ENCODE data around the gene FSTL4. TPM values are rescaled to one million over a fixed set of nuclear protein-coding genes. Genes with fewer than 3 reads are reported as not detected.
A peak's percentile ranks its signal among the peaks of the same experiment; 100 is the strongest.

FSTL4 gene
- total RNA-seq, 1 donor from 2014 or later, result 0.20 TPM

DNA sequence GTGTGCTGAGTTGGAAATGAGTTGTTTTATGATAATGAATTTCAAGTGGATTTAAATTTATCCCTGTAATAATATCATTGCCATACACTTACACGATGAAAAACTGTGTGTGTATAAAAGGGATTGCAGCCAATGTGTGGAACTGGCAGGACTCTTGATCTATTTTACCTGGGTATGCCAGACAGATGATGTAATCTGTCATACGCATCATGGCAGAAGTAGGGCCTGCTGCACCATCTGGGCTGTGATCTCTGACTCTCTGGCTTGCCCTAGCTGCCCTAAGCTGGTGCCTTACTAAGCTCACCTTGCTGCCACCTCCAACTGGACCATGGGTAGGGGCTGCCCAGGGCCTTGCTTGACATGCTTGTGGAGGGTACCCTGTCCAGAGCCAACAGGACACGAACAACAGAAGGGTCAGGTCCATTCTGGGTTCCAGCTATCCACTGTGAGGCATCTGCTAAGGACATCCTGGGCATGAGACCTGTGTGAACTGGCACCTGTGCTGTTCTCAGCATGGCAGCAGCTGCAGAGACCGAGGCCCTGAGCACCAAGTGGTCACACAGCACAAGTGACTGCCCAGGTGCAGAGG is 184.2 kb downstream of the FSTL4 start:
- no peak for DNase-seq (ENCODE audit: low read depth in 2 of 2)

- DNase-seq (ENCODE audit: low read depth in 2 of 2), result no peak
Observed at GRCh38 chr5:133427121-133427777, 185.1 kb downstream of the FSTL4 start.

GRCh38 chr5:133426264-133426663 is 186.1 kb downstream of the FSTL4 start:
- DNase-seq (ENCODE audit: low read depth in 2 of 2), result no peak

DNA sequence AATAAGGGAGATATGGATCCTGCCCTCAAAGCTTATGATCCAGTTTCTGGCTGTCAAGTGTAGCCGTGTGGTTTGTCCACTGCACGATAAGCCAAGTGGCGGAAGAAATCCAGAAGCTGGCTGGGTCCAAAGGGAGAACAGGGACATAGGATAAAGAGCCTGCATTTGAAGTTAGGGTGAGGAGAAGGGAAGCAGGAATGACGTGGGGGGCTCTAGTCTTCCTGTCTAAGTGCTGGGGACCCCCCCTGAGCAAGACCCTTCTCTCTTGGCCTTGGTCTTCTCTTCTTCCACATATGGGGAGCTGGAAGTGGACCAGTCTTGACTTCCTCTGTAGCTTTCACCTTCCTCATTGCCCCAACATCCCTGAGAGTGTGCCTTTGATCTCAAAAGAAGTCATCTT is 186.6 kb downstream of the FSTL4 start:
- no peak for DNase-seq (ENCODE audit: low read depth in 2 of 2)

- DNase-seq (ENCODE audit: low read depth in 2 of 2), result no peak
Observed at GRCh38 chr5:133425222-133425621, 187.1 kb downstream of the FSTL4 start.

- peak; percentile 49 to 71 for DNase-seq (ENCODE audit: low read depth in 2 of 2)
Observed at GRCh38 chr5:133423618-133424282, 188.6 kb downstream of the FSTL4 start.

DNA sequence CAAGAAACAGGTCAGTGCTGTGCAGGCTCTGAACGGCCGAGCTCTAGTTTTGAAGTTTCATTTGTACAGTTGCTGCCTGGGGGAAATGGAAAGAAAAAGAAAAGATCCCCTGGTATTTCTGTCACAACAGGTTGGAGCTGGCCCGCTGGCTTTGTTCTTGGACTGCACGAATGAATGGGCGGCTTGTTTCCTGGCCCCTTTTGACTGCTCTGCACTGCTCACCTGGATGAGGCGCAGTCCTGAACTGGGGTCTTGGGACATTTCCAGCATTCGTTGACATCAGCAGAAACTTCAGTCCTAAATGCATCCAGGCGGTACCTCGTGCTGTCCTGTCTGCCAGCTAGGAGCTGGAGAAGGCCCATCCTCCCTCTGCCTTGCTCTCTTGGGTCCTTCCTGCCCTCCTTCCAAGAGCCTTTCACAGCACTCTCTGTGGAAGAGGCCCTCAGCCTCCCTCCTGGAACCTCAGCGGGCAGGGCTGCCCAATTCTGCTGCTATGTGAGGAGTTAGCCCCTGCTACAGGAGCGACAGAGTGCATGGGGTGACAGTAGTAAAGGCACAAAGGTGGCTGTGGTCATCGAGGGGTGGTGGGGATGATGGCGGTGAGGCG is 189.2 kb downstream of the FSTL4 start:
- no peak for DNase-seq (ENCODE audit: low read depth in 2 of 2)

DNA sequence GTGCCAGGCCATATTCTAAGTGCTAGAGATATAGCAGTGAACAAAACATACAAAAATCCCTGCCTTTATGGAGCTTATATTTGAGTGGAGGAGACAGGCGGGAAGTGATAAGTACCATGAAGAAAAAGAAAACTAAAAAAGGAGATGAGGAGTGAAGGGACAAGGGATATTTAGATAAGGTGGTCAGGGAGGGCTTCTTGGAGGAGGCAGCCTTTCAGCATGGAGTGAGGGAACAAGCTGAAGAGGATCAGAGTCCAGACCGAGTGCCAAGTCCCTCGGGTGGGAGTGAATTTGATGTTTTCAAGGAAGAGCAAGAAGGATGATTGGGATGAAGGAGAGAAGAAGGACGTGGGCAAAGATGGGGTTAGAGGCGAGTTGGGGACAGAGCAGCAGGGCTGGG is 190.5 kb downstream of the FSTL4 start:
- no peak for DNase-seq (ENCODE audit: low read depth in 2 of 2)

DNA sequence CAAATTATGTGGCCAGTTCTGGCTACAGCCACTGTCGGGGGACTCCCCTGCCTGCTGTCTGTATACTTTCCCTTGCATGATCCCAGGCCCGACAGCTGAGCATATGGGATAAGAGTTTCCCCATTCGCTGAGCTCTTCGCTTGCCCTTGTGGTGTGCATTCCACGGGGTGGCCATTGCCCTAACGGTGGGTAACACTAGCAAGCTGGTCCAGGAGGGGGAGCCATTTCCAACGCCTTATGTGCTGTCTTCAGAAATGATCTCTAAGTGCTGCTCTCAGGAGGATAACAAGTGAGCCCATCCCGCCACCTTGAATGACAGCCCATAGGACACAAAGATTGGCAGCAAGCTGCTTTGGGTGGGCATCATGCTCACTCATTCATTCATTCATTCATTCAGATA is 190.9 kb downstream of the FSTL4 start:
- DNase-seq (ENCODE audit: low read depth in 2 of 2), result peak; percentile 52 to 56

DNA sequence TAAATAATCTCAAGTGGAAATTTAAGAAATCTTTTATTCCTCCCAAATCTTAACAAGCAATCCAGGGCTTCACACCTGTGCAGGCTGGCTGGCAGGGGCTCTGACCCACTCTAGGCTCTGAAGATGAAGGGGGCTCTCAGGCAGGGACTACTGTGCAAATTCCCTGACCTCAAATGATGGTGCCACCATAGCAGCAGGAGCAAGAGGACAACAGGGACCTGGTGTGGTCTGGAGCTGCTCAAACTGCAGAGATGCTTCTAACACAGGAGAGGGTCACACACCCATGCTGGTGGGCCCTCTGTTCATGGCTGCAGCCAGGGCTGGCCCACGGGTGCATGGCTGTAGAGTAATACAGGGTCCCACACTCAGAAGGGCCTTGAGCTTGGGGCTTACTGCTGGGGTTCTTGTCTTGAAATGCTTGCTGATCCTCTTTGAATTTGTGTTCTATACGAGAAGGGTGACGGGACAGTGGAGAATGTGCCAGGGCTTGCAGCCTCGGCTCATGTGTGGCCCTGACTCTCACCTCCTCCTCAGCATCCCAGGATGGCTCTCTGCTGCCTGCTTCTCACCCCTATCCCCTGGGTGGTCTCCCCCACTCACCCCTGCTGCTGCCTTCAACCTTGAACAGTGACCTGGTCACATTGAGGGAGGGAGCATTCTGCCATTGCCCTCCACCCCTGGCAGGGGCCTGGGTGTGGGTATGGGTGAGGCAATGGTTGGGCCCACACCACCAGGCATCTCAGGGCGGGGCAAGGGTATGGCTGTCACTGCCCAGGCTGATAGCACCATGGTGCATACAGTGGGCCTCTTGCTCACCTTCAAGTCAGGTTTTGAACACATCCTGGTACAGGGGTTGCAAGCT is 191.7 kb downstream of the FSTL4 start:
- no peak for DNase-seq (ENCODE audit: low read depth in 2 of 2)

DNA sequence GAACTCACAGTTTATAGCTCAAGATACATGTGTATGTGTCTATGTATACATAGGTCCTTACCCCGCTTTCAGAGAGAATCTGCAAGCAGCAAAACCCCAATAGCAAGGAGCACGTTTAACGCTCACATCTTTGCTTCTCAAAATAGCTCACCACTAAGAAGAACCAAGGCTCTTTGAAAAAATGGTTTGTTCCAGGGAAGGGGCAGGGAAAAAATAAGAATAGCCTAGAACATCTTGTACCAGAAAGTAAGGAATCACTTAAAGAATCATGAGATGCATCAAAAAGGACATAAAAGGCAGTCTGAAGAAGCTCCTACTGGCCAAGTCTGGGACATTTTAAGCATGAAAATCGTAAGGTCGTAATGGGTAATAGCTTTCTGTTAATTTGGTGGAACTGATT is 196.4 kb downstream of the FSTL4 start:
- DNase-seq (ENCODE audit: low read depth in 2 of 2), result no peak

- DNase-seq (ENCODE audit: low read depth in 2 of 2), result no peak
Observed at GRCh38 chr5:133415506-133415905, 196.8 kb downstream of the FSTL4 start.

DNA sequence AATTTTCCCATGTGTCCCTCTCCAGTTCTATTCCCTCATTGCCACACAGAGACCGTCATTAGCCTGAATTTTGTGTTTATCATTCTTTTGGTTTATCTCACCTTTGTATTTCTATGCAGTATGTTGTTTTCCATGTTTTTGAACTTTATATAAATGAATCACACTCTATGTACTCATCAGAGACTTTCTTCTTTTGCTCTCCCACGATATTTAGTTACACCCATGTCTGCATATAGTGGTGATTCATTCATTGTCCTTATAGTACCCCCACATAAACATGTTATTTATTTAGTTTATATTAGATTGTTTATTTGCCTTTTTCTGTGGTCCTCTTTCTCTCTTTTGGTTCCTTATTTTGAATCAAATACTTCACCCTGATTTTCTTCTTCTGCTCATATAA is 199.7 kb downstream of the FSTL4 start:
- no peak for DNase-seq (ENCODE audit: low read depth in 2 of 2)

- DNase-seq (ENCODE audit: low read depth in 2 of 2), result no peak
Observed at GRCh38 chr5:133410335-133410828, 202.0 kb downstream of the FSTL4 start.

GRCh38 chr5:133409210-133409674 is 203.1 kb downstream of the FSTL4 start:
- no peak for DNase-seq (ENCODE audit: low read depth in 2 of 2)

- no peak for DNase-seq (ENCODE audit: low read depth in 2 of 2)
Observed at GRCh38 chr5:133408322-133408721, 204.0 kb downstream of the FSTL4 start.

DNA sequence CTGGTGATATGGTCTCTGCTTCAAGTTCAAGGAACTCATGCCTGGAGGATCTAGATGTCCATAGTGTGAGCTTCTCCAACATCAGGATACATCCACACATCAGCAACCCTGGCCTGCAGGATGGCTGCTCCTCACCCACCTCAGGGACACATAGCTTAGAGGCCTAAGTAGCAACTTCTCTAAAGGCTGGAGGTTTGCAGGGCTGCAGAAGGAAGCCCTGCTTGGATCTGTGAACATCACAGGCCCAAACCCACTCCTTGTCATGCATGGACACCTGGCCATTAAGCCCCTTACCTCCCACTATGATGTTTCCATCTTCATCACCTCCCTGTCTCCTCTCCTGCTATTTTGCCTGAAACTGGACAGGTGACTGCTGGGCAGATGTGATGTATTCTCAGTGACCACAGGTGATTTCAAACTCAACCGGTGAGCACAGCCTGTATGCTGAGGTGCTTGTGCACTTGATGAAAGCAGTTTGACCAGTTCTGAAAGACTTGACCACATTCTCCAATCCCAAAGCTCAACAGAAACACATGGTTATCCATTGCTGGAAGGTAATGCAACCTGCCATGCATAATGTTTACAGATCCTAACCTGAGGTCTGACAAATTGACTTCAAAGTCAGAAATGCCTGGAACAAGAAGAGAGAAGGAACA is 205.2 kb downstream of the FSTL4 start:
- DNase-seq (ENCODE audit: low read depth in 2 of 2), result no peak

DNA sequence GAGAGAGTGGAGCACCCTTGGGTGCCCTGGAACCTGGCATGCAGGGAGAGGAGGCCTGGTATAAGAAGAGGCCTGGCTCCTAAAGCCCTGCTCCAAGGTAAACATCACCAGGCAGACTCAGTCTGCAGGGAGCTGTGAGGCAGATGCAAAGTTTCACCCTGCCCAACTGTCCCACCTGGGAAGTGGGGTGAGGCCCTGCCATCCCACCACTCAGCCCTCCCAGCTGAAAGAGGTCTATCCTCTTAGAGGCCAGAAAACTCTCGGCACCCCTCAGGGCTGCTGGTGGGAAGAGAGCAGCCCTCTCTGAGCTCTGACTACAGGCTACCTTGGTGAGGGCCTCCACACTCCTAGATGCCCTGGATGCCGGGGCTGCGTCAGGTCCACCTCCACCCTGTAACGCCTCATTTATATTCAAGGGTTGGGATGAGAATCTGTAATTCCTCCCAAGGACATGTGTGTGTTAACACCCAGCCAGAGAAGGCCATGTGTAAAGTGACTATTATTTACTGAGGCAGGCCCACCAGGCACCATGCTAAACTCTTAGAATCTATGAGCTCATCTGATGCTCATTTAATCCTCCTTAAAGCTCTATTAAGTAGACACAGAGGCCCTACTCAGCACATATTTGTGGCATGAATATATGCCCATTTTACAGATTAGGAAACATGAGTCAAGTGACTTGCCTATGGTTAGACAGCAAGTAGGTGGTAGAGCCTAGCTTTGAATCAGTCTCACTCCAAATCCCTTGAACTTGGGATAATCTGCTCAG is 205.9 kb downstream of the FSTL4 start:
- DNase-seq (ENCODE audit: low read depth in 2 of 2), result no peak

DNA sequence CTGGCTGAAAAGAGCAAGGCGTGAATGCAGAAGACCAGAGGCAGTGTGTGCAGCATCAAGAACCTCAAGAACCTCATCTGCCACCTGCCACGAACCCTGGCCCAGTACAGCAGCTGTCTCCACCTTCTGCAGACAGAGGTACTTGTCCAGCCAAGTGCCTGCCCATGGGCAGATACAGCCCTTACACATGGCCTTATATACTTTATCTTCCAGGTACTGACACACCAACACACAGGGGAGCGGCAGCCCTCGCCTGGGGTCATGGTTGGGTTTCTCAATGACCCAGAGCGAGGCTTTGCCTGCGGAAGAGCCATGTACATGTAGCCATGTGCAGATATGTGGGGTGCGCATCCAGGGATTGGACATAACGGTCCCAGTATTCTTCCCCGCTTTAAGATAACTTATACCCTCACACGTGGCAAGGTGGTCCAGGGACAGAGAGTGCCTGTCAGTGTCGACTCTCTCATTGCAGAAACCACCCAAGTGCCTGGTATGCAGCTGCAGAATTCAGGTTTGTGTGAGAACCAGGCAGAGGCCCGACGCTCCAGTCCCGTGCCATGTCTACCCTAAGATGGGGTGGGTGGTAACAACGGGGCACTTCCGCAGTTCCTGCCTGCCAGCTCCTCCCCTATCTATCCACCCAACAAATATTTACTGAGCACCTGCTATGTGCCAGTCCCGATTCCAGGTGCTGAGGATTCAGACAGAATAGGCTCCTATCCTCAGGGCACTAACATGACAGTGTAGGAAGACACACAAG is 206.9 kb downstream of the FSTL4 start:
- no peak for DNase-seq (ENCODE audit: low read depth in 2 of 2)
